DND-41 (cell line): Measurements from ENCODE around the gene PCDH9.
"Not testable (repeated sequence)": the region's sequence is repeated elsewhere in the genome, so short reads cannot be mapped to it uniquely, and the experiment has no call there.

Experiments
- ATAC-seq: fragments of 200-7000 bp; cut with Tn5 transposase; 3 replicates; pipeline ENCODE4 v1.9.1; 2021; ENCODE audit warnings: low read depth; ENCODE audit not compliant: insufficient read depth
- DNase-seq: peaks from one replicate; pipeline ENCODE4 v3.0.0-alpha.2; 2020
- H2AFZ ChIP-seq: 2 replicates; pipeline ENCODE4 v1.6.0; 2012; ENCODE audit warnings: low read depth, low read length
- H3K27ac ChIP-seq: 2 replicates; pipeline ENCODE4 v1.5.1; 2012; ENCODE audit warnings: low read length, inconsistent platforms
- H3K27me3 ChIP-seq: fragments of 200-600 bp; sonication (generic); 2 replicates; pipeline ENCODE4 v1.6.0; 2012; ENCODE audit warnings: low read length, mild to moderate bottlenecking, inconsistent platforms; ENCODE audit not compliant: insufficient read depth, poor library complexity
- H3K36me3 ChIP-seq: 2 replicates; pipeline ENCODE4 v1.5.1; 2012; ENCODE audit warnings: low read length, inconsistent platforms; ENCODE audit not compliant: insufficient read depth
- H3K4me1 ChIP-seq: 2 replicates; pipeline ENCODE4 v1.5.1; 2012; ENCODE audit warnings: mild to moderate bottlenecking, low read length; ENCODE audit not compliant: insufficient read depth
- H3K4me2 ChIP-seq: 2 replicates; pipeline ENCODE4 v1.6.0; 2012; ENCODE audit warnings: mild to moderate bottlenecking, moderate library complexity, low read length, inconsistent platforms; ENCODE audit not compliant: insufficient read depth
- H3K4me3 ChIP-seq, 2 experiments: fragments of 200-600 bp in 1 of 2; shearing (Covaris generic) in 1 of 2; 2 replicates each; pipeline ENCODE4 v1.5.1; 2012 to 2016; ENCODE audit warnings: inconsistent platforms in 2 of 2, low read length in 2 of 2, mild to moderate bottlenecking in 2 of 2, low read depth in 1 of 2, moderate library complexity in 1 of 2
- H3K79me2 ChIP-seq: 2 replicates; pipeline ENCODE4 v1.6.0; 2012; ENCODE audit warnings: low read length, inconsistent platforms; ENCODE audit not compliant: insufficient read depth
- H3K9ac ChIP-seq: 2 replicates; pipeline ENCODE4 v1.6.0; 2012; ENCODE audit warnings: low read depth, mild to moderate bottlenecking, inconsistent platforms, low read length, moderate library complexity
- H3K9me3 ChIP-seq: 2 replicates; pipeline ENCODE4 v1.5.1; 2012; ENCODE audit warnings: low read length, moderate library complexity, mild to moderate bottlenecking, inconsistent platforms; ENCODE audit not compliant: insufficient read depth, severe bottlenecking
- H4K20me1 ChIP-seq: 2 replicates; pipeline ENCODE4 v1.6.0; 2012; ENCODE audit warnings: low read length; ENCODE audit not compliant: insufficient read depth
- CTCF ChIP-seq: IDR thresholded peaks from 2 replicates; pipeline ENCODE4 v1.5.1; 2012; ENCODE audit warnings: borderline replicate concordance, low read length, moderate library complexity, mild to moderate bottlenecking; ENCODE audit not compliant: poor library complexity, severe bottlenecking; ENCODE audit errors: extremely low read depth
- EZH2 ChIP-seq: IDR thresholded peaks from 3 replicates; pipeline ENCODE4 v1.6.1; 2012; ENCODE audit warnings: borderline replicate concordance, low read depth, mild to moderate bottlenecking, moderate library complexity, low read length, inconsistent platforms; ENCODE audit not compliant: severe bottlenecking

Gene PCDH9

GRCh38 chr13:66296328-66296727, 933.8 kb downstream of the PCDH9 start:
- no peaks in the 10 kb centered on the region for H4K20me1 ChIP-seq
- H3K4me3 ChIP-seq = no peak overlapping the region
- H3K4me1 ChIP-seq = peaks cover 7% of the 10 kb centered on the region
- no peak overlapping the region for H3K27ac ChIP-seq
- H3K36me3 ChIP-seq = no peaks in the 10 kb centered on the region
- no peaks in the 10 kb centered on the region for H3K27me3 ChIP-seq
- ATAC-seq (no peak), DNase-seq (no peak)
- no peak overlapping the region for H3K4me2 ChIP-seq
- no peaks in the 10 kb centered on the region for H3K79me2 ChIP-seq
- no peak overlapping the region for H3K9ac ChIP-seq
- H3K9me3 ChIP-seq = peaks cover 2% of the 10 kb centered on the region
- no peak overlapping the region for H2AFZ ChIP-seq
- TF ChIP-seq CTCF = no peak
- no peak for TF ChIP-seq EZH2

- H3K36me3 ChIP-seq, ATAC-seq, H3K9ac ChIP-seq, H2AFZ ChIP-seq, H3K4me2 ChIP-seq, H3K4me1 ChIP-seq, H3K79me2 ChIP-seq, DNase-seq, H3K27ac ChIP-seq, H3K4me3 ChIP-seq, H4K20me1 ChIP-seq, H3K27me3 ChIP-seq: not testable (repeated sequence)
- H3K9me3 ChIP-seq = peaks cover 11% of the 10 kb centered on the region
These were observed 943.3 kb downstream of the PCDH9 start for GRCh38 chr13:66286806-66287205.

- Histone ChIP-seq H3K79me2 (no peaks in the 10 kb centered on the region), H3K27ac (no peak overlapping the region), H3K4me3 (no peak overlapping the region), H4K20me1 (no peaks in the 10 kb centered on the region), H3K36me3 (no peaks in the 10 kb centered on the region), H2AFZ (no peak overlapping the region), H3K4me2 (no peak overlapping the region), H3K9me3 (peaks cover 8% of the 10 kb centered on the region), H3K9ac (no peak overlapping the region), H3K4me1 (peaks cover 3% of the 10 kb centered on the region; the same call in 1 of the 2 replicates), H3K27me3 (no peaks in the 10 kb centered on the region)
- TF ChIP-seq CTCF (no peak), EZH2 (no peak)
- no peak for DNase-seq
- no peak for ATAC-seq
These were observed 954.7 kb downstream of the PCDH9 start for GRCh38 chr13:66275416-66275815.

- Histone ChIP-seq H3K9me3 (peaks cover 8% of the 10 kb centered on the region), H3K4me1 (peaks cover 3% of the 10 kb centered on the region; the same call in 1 of the 2 replicates), H4K20me1 (no peaks in the 10 kb centered on the region), H3K4me3 (no peak overlapping the region), H3K27me3 (no peaks in the 10 kb centered on the region), H3K79me2 (no peaks in the 10 kb centered on the region), H3K27ac (no peak overlapping the region), H3K4me2 (no peak overlapping the region), H3K36me3 (no peaks in the 10 kb centered on the region), H2AFZ (no peak overlapping the region), H3K9ac (no peak overlapping the region)
- TF ChIP-seq EZH2 (no peak), CTCF (no peak)
- no peak for DNase-seq
- ATAC-seq = peak; percentile 48; the same call in 1 of the 3 replicates
These were observed 957.1 kb downstream of the PCDH9 start for GRCh38 chr13:66273011-66273410.
